T-cell (primary cell): ENCODE measurements around the gene DNASE2. TPM values are rescaled to one million over a fixed set of nuclear protein-coding genes. Genes with fewer than 3 reads are reported as not detected.
A peak's percentile ranks its signal among the peaks of the same experiment; 100 is the strongest.

ENCODE experiments used
- ATAC-seq, 4 experiments: fragments of 200-7000 bp in 3 of 4; fragments of 150-1000 bp in 1 of 4; cut with Tn5 transposase; replicated peaks in 1 of 4; 1 replicate in 3 of 4; 2 replicates in 1 of 4; pipeline ENCODE4 v1.10.0; 2021; ENCODE audit warnings: moderate library complexity in 3 of 4, mild to moderate bottlenecking in 2 of 4, moderate number of reproducible peaks in 1 of 4
- CTCF ChIA-PET, 2 donors: fragments of 300-600 bp; sonication (Branson Sonifier 250); formaldehyde crosslinking; loops; one replicate each; lab custom pipeline; 2022; ENCODE audit warnings: antibody characterized with exemption in 2 of 2; lab: Charles Lee
- POLR2A ChIA-PET, 2 donors: fragments of 300-600 bp; sonication (Branson Sonifier 250); formaldehyde crosslinking; loops; one replicate each; lab custom pipeline; 2022; ENCODE audit warnings: antibody characterized with exemption in 2 of 2; lab: Charles Lee
- DNase-seq, 35 experiments: peaks; one replicate each; pipeline versions ENCODE4 v3.0.0 to v3.0.0-alpha.2; 2013 to 2023
- H3K27ac ChIP-seq: one replicate; pipeline ENCODE4 v1.5.1; 2013; ENCODE audit warnings: low read length
- H3K27me3 ChIP-seq, 2 experiments: replicated peaks in 1 of 2; 1 replicate in 1 of 2; 2 replicates in 1 of 2; pipeline versions ENCODE4 v1.6.1 to v1.7.0; 2013; ENCODE audit warnings: low read length in 1 of 2, mixed read lengths in 1 of 2; ENCODE audit not compliant: control insufficient read depth in 2 of 2, insufficient read depth in 2 of 2; ENCODE audit errors: extremely low read depth in 1 of 2
- H3K36me3 ChIP-seq, 2 donors: 1 replicate in 1 of 2; 2 replicates in 1 of 2; pipeline versions ENCODE4 v1.6.1 to v1.7.0; 2013; ENCODE audit warnings: low read length in 1 of 2; ENCODE audit not compliant: control insufficient read depth in 2 of 2, insufficient read depth in 1 of 2; ENCODE audit errors: extremely low read depth in 1 of 2
- H3K4me1 ChIP-seq, 2 experiments: 1 replicate in 1 of 2; 2 replicates in 1 of 2; pipeline versions ENCODE4 v1.6.1 to v1.7.0; 2013; ENCODE audit warnings: low read length in 2 of 2, mixed read lengths in 1 of 2; ENCODE audit not compliant: insufficient read depth in 2 of 2, control insufficient read depth in 1 of 2; ENCODE audit errors: extremely low read depth in 1 of 2
- H3K4me3 ChIP-seq, 2 donors: 1 replicate in 1 of 2; 2 replicates in 1 of 2; pipeline versions ENCODE4 v1.5.1 to v1.7.0; 2013; ENCODE audit warnings: mild to moderate bottlenecking in 2 of 2, low read length in 1 of 2, moderate library complexity in 1 of 2; ENCODE audit not compliant: control insufficient read depth in 1 of 2; ENCODE audit errors: extremely low read depth in 1 of 2
- H3K9me3 ChIP-seq: 2 replicates; pipeline ENCODE4 v1.7.0; 2013
- H3K27ac Mint-ChIP-seq, 2 donors: one replicate each; pipeline ENCODE4 v1.8.0; 2020 to 2021; ENCODE audit warnings: mild to moderate bottlenecking in 2 of 2, mixed read lengths in 2 of 2
- H3K27me3 Mint-ChIP-seq, 2 donors: one replicate each; pipeline ENCODE4 v1.8.0; 2021 to 2022; ENCODE audit warnings: mixed read lengths in 2 of 2
- H3K36me3 Mint-ChIP-seq: one replicate; pipeline ENCODE4 v1.8.0; 2021; ENCODE audit warnings: mixed read lengths
- H3K4me1 Mint-ChIP-seq, 3 donors: one replicate each; pipeline ENCODE4 v1.8.0; 2020 to 2022; ENCODE audit warnings: mixed read lengths in 3 of 3, mild to moderate bottlenecking in 1 of 3
- H3K4me3 Mint-ChIP-seq, 3 donors: one replicate each; pipeline ENCODE4 v1.8.0; 2020 to 2022; ENCODE audit warnings: mild to moderate bottlenecking in 3 of 3, mixed read lengths in 3 of 3, moderate library complexity in 3 of 3
- H3K9me3 Mint-ChIP-seq, 3 donors: one replicate each; pipeline ENCODE4 v1.8.0; 2020 to 2022; ENCODE audit warnings: mixed read lengths in 3 of 3
- WGBS: methylation state at CpG from one replicate; pipeline ENCODE4 v1.1.5; 2013; ENCODE audit warnings: missing lambda C conversion rate; ENCODE audit not compliant: insufficient coverage; 5-methylcytosine and 5-hydroxymethylcytosine counted together
- total RNA-seq, 35 experiments: library from RNA in 6 of 35; stranded (reverse) in 6 of 35; fragments of 120-200 nt in 1 of 35; gene quantifications; one replicate each; pipeline versions ENCODE4 v1.2.1 to v1.2.4 and lab custom pipeline; 2013 to 2026

The DNASE2 gene
- total RNA-seq, 5 donors from 2014 or later (not counting 1 experiment from before 2014, with no cell fraction given): 13.4 to 32.1 (median 26.5) TPM

- POLR2A ChIA-PET: interaction anchor here in 1 of 2 donors (0.6 to 0.7 kb wide), 2 partner anchors 16 to 276 kb away, joined by 3 to 6 read pairs; no protein-coding TSS in a partner anchor
- 74% methylated on average over 3 of the region's 4 CpGs for WGBS
Measured at GRCh38 chr19:12864143-12864542, 17.1 kb downstream of the DNASE2 start.

GRCh38 chr19:12859546-12859945 is 21.7 kb downstream of the DNASE2 start:
- no peaks in the 10 kb centered on the region for H3K4me1 Mint-ChIP-seq
- H3K4me1 ChIP-seq: no peaks in the 10 kb centered on the region
- no peaks in the 10 kb centered on the region for H3K36me3 Mint-ChIP-seq
- H3K4me3 ChIP-seq: no peak overlapping the region
- ATAC-seq (no peak), DNase-seq (no peak)
- peaks cover 2 to 24% of the 10 kb centered on the region in 2 experiments for H3K27me3 ChIP-seq
- no peak overlapping the region for H3K4me3 Mint-ChIP-seq
- no peaks in the 10 kb centered on the region for H3K36me3 ChIP-seq
- H3K27ac Mint-ChIP-seq: no peak overlapping the region
- 40% methylated on average over 1 of the region's 7 CpGs for WGBS
- peaks cover 3% of the 10 kb centered on the region for H3K9me3 ChIP-seq
- H3K27me3 Mint-ChIP-seq: peaks cover 0 to 5% of the 10 kb centered on the region in 2 donors
- H3K9me3 Mint-ChIP-seq: peaks cover 0 to 3% (median 3%) of the 10 kb centered on the region in 3 donors
- POLR2A ChIA-PET: interaction anchor here in 1 of 2 donors (0.6 kb wide), 1 partner anchor 562 kb away, joined by 3 read pairs; no protein-coding TSS in a partner anchor
- CTCF ChIA-PET: no interaction called here
- H3K27ac ChIP-seq: no peak overlapping the region

More at GRCh38 chr19:12864143-12864542, 17.1 kb downstream of the DNASE2 start:
- H3K27me3 Mint-ChIP-seq: peaks cover 5 to 11% of the 10 kb centered on the region in 2 donors
- CTCF ChIA-PET: interaction anchor here in 1 of 2 donors (0.8 kb wide), 1 partner anchor 21 kb away, joined by 3 read pairs; no protein-coding TSS in a partner anchor
- H3K36me3 Mint-ChIP-seq: no peaks in the 10 kb centered on the region
- no peak for DNase-seq
- H3K4me1 Mint-ChIP-seq: peaks cover 8 to 13% (median 10%) of the 10 kb centered on the region in 3 donors
- H3K4me3 ChIP-seq: no peak overlapping the region
- H3K4me3 Mint-ChIP-seq: no peak overlapping the region
- no peak for ATAC-seq
- no peak overlapping the region for H3K27ac Mint-ChIP-seq
- H3K9me3 ChIP-seq: no peaks in the 10 kb centered on the region
- H3K27me3 ChIP-seq: peaks cover 2 to 53% of the 10 kb centered on the region in 2 experiments
- no peaks in the 10 kb centered on the region for H3K36me3 ChIP-seq
- no peaks in the 10 kb centered on the region for H3K9me3 Mint-ChIP-seq
- H3K27ac ChIP-seq: no peak overlapping the region
- peaks cover 5 to 12% of the 10 kb centered on the region in 2 experiments for H3K4me1 ChIP-seq

GRCh38 chr19:12858041-12858928 is 23.0 kb downstream of the DNASE2 start:
- no peak overlapping the region for H3K4me3 Mint-ChIP-seq
- peaks cover 3% of the 10 kb centered on the region for H3K9me3 ChIP-seq
- H3K4me1 Mint-ChIP-seq: no peaks in the 10 kb centered on the region
- ChIA-PET CTCF (interaction anchor here in 1 of 2 donors (1.3 kb wide), 1 partner anchor 10 kb away, joined by 4 read pairs; no protein-coding TSS in a partner anchor), POLR2A (interaction anchor here in 1 of 2 donors (0.6 kb wide), 1 partner anchor 135 kb away, joined by 7 read pairs; no protein-coding TSS in a partner anchor)
- DNase-seq (no peak), ATAC-seq (no peak)
- peaks cover 0 to 3% (median 3%) of the 10 kb centered on the region in 3 donors for H3K9me3 Mint-ChIP-seq
- no peak overlapping the region for H3K4me3 ChIP-seq
- WGBS: 98% methylated on average over 28 of the region's 35 CpGs
- H3K27ac ChIP-seq: no peak overlapping the region
- H3K36me3 ChIP-seq: no peaks in the 10 kb centered on the region
- H3K27ac Mint-ChIP-seq: no peak overlapping the region
- no peaks in the 10 kb centered on the region for H3K4me1 ChIP-seq
- peaks cover 0 to 5% of the 10 kb centered on the region in 2 donors for H3K27me3 Mint-ChIP-seq
- no peaks in the 10 kb centered on the region for H3K36me3 Mint-ChIP-seq
- H3K27me3 ChIP-seq: peaks cover 2 to 24% of the 10 kb centered on the region in 2 experiments

- Mint-ChIP-seq H3K36me3 (no peaks in the 10 kb centered on the region), H3K4me3 (no peak overlapping the region), H3K27me3 (peaks cover 0 to 5% of the 10 kb centered on the region in 2 donors), H3K27ac (no peak overlapping the region), H3K4me1 (no peaks in the 10 kb centered on the region), H3K9me3 (peaks cover 0 to 3% (median 3%) of the 10 kb centered on the region in 3 donors)
- WGBS: no CpG with 5 or more reads among the region's 1 CpG
- Histone ChIP-seq H3K27ac (no peak overlapping the region), H3K9me3 (peaks cover 3% of the 10 kb centered on the region), H3K4me1 (no peaks in the 10 kb centered on the region), H3K27me3 (peaks cover 0 to 27% of the 10 kb centered on the region in 2 experiments), H3K36me3 (no peaks in the 10 kb centered on the region), H3K4me3 (no peak overlapping the region)
- DNase-seq: no peak
- no peak for ATAC-seq
- CTCF ChIA-PET: no interaction called here
- POLR2A ChIA-PET: no interaction called here
Measured at GRCh38 chr19:12856653-12857052, 24.6 kb downstream of the DNASE2 start.

- Mint-ChIP-seq H3K4me1 (peaks cover 0 to 8% (median 6%) of the 10 kb centered on the region in 3 donors), H3K27ac (no peak overlapping the region), H3K9me3 (no peaks in the 10 kb centered on the region), H3K27me3 (peaks cover 24 to 37% of the 10 kb centered on the region in 2 donors), H3K36me3 (no peaks in the 10 kb centered on the region), H3K4me3 (peak overlapping the region; percentile 17 to 45 (median 36))
- DNase-seq (peak; percentile 32 to 86 (median 66)), ATAC-seq (peak; percentile 93 to 97 (median 96))
- Histone ChIP-seq H3K9me3 (no peaks in the 10 kb centered on the region), H3K27ac (no peak overlapping the region), H3K4me1 (peaks cover 0 to 11% of the 10 kb centered on the region in 2 experiments), H3K27me3 (peaks cover 5 to 57% of the 10 kb centered on the region in 2 experiments), H3K4me3 (peak overlapping the region; percentile 11 to 15), H3K36me3 (no peaks in the 10 kb centered on the region)
- 9% methylated on average over 57 of the region's 69 CpGs for WGBS
- CTCF ChIA-PET: interaction anchor here (0.5 to 1.2 kb wide), 18 partner anchors 10 to 1597 kb away, joined by 3 to 7 read pairs (median 4); partner anchors contain the start of gene RNASEH2A (in 1 of the 2)
- POLR2A ChIA-PET: interaction anchor here (0.6 kb wide), 4 partner anchors 25 to 55 kb away, joined by 3 to 8 read pairs (median 4); no protein-coding TSS in a partner anchor
Measured at GRCh38 chr19:12847159-12848139, 33.8 kb downstream of the DNASE2 start.
